Activated T-cell treated with anti-CD3 and anti-CD28 coated beads, Interleukin-2, amount 50 U/mL, for 1 hour (primary cell): ENCODE measurements around the gene BAZ2B.

Experiments
- DNase-seq: peaks from one replicate; pipeline ENCODE4 v3.0.0-alpha.2; 2020

The BAZ2B gene

DNA sequence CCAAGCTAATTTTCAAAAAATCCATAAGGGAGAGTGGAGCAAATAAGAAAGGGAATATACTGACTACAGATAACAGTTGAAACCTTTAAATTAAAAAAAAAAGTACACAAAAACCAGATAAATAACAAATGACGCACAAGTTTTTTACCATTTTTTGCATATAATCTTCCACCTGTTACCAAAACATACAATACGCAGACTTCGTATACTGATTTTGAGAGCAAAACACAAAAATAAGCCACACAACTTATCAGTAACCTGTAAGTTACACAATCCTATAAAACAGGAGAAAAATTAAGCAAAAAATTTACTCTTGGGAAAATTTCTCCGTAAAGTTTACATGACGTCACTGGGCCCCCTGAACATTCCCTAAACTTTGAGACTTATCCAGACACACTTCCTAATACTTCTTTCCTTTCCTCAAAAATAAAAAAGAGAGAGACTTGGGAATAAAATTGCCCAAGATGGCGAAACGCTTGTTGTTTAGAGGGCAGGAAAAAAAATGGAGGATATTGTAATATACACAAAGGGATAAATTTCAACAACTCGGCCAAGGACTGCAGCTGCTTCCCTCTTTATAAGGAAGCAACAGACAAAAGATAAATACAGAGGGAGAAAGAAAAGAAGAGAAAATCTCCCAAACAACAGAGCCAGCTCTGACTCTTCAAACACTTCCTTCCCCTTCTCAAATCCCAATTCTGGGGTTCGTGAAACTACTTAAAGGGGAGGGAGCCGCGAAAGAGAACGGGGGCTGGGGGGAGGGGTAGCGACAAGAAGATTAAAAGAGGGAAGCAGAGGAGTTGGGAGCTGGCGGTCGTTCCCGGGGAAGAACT is 1.6 kb downstream of the BAZ2B start:
- DNase-seq, result no peak

DNA sequence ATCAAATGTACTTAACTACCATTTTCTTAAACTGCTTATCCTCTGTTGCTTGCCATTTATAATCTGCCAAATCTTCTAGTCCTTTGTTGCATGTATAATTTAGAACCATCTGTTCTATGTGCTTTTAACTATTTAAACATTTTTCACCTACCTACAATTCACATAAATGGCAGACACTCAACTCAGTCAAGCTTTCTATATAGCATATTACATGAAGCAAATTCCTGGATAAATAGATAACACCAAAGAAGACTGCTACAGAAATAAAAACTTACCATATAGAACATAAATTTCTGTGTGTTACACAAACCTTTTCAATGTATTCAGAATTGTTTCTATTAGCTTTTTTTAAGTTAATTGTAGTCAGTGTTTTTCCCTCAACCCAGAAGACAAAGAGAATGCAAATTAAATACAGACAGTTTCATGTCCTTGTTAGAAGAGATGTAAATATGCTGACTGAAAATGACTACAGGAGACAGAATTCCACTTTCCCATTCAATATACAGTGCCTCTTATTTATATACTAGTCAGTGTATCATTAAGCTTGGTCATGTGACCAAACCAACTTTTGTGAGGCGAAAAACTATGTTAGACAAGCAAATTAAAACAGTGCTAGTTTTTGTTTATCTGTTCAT is 2.6 kb downstream of the BAZ2B start:
- DNase-seq, result no peak

GRCh38 chr2:159613091-159613490 is 3.3 kb downstream of the BAZ2B start:
- no peak for DNase-seq

DNA sequence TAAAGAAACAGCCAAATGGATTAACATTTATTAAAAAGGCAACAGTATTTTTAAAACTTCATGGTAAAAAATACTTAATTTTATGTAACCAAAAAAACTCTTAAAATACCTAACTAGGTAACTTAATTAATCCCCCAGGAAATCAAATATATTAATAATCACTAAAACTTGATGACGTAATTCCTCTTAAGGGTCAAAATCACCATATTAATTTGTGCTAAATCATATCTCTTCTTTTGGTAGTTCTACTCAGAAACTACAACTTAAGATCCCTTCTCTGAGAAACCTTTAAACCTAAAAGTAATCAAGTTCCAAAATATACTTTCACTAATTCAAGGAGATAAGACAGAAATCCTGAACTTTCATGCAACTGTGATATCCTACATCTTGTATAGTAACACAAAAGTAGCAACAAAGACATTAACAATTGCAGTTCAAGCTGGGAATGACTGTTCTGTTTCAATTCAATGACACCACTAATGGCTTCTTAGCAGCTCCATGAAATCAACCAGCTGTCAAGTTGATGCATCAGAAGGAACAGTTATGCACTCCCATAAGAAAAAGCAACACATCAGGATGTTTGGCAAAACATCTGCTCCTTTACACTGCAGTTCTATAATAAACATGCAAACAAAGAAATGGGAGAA is 4.0 kb downstream of the BAZ2B start:
- DNase-seq, result no peak

- no peak for DNase-seq
Observed at GRCh38 chr2:159609811-159610549, 6.4 kb downstream of the BAZ2B start.

- no peak for DNase-seq
Observed at GRCh38 chr2:159608723-159609308, 7.5 kb downstream of the BAZ2B start.

DNA sequence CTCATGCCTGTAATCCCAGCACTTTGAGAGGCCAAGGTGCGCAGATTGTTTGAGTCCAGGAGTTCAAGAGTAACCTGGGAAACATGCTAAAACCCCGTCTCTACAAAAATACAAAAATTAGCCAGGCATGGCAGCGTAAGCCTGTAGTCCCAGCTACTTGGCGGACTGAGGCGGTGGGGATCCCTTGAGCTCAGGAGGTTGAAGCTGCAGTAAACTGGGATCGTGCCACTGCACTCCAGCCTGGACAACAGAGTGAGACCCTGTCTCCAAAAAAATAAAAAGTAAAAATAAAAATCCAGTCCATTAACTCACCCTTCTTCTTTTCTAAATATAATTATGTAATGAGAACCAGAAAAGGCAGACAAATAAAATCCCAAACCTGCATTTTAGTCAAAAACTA is 8.2 kb downstream of the BAZ2B start:
- no peak for DNase-seq

GRCh38 chr2:159606287-159606686 is 10.1 kb downstream of the BAZ2B start:
- DNase-seq, result no peak

- DNase-seq, result no peak
Observed at GRCh38 chr2:159605441-159606178, 10.7 kb downstream of the BAZ2B start.

DNA sequence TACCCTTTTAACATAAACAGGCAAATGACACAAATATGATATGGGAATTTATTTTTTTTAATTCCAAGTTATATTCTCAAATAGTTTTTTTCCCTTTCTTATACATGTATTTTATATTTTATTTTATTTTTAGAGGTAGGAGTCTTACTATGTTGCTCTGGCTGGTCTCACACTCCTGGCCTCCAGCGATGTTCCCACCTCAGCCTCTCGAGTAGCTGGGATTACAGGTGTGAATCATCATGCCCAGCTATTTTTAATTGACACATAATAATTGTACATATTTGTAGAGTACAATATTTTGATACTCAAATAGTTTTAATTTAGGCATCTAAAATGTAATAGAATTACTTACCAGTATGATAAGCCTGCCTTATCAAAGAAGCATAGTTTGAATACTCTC is 12.2 kb downstream of the BAZ2B start:
- no peak for DNase-seq

- no peak for DNase-seq
Observed at GRCh38 chr2:159600752-159601151, 15.6 kb downstream of the BAZ2B start.

GRCh38 chr2:159595410-159596046 is 20.8 kb downstream of the BAZ2B start:
- DNase-seq, result no peak

DNA sequence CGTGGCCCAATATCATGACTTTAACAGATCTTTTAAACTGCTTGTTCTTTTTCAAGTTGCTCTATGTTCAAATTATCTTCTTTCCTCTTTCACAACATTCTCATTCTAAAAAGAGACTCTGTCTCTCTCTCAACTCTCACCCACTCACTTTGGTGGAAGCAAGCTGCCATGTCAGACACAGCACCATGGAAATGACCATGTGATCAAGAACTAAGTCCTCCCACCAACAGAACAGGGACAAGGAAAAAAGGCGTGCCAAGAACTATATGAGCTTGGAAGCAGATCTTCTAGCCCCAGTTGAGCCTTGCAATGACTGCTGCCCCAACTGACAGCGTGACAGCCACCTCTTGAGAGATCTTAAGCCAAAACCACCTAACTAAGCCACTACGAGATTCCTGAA is 23.9 kb downstream of the BAZ2B start:
- no peak for DNase-seq

GRCh38 chr2:159591221-159591620 is 25.1 kb downstream of the BAZ2B start:
- DNase-seq, result no peak

GRCh38 chr2:159589286-159589685 is 27.1 kb downstream of the BAZ2B start:
- no peak for DNase-seq

DNA sequence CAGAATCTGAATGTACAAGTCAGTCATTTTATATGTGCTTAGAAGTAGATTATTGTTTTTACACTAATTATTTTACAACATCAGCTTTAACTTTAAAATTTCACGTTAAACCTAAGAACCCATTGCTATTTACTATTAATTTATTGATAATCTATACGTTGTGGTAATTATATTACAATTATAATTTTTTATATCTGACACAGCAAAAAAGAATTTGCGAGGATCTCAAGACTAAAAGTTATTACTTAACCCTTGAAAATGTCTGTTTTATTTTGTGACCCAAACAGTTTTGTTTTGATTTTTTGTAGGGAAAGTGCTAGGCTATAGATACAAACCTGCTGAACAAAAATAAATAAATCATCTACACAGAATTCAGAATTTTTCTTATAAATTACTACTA is 30.3 kb downstream of the BAZ2B start:
- DNase-seq, result no peak

DNA sequence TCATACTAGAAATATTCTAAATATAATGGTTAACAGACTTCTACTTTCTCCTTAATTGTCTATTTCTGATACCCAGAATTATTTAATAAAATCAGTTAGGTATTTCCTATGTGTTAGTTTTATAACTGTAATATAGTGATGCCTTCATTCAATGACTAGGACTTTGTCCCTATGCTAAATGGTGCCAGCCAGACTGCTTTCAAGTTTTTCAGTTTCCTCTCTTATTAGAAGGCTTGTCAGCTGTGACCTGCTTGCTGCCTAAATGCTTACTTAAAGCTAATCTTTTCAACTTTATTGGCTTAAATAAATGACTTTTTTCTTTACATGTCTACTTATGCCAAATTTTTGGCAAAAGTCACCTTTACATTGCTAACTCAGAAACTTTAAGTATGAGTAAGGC is 30.7 kb downstream of the BAZ2B start:
- DNase-seq, result no peak

DNA sequence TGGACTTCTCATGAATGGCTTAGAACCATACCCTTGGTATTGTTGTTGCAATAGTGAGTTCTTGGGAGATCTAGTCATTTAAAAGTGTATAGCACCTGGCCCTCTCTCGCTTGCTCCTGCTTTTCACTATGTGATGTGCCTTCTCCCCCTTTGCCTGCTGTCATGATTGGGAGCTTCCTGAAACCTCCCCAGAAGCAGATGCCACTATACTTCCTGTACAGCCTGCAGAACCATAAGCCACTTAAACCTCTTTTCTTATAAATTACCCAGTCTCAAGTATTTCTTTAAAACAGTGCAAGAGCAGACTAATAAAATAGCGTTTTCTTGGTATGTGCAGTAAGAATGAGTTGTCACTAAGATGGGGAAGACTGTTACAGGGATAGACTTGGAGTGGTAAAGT is 31.6 kb downstream of the BAZ2B start:
- DNase-seq, result no peak

DNA sequence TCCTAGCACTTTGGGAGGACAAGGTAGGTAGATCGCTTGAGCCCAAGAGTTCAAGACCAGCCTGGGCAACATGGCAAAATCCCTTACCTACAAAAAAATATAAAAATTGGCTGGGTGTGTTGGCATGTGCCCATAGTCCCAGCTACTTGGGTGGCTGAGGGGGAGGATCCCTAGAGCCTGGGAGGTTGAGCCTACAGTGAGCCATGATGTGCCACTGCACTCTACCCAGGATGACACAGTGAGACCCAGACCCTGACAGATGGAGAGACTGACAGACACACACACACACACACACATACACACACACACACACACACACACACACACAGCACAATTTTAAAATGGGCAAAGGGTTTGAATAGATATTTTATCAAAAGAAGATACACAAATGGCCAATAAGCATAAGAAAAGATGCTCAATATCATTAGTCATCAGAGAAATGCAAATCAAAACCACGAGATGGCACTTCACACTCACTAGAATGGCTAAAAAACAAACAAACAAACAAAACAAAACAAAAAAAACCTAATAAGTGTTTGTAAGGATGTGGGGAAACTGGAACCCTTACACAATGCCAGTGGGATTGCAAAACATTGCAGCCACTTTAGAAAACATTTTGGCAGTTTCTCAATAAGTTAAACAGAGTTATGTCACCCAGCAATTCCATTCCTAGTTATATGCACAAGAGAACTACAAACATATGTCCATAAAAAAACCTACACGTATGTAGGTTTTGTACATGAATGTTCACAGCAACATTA is 42.3 kb downstream of the BAZ2B start:
- DNase-seq, result no peak

DNA sequence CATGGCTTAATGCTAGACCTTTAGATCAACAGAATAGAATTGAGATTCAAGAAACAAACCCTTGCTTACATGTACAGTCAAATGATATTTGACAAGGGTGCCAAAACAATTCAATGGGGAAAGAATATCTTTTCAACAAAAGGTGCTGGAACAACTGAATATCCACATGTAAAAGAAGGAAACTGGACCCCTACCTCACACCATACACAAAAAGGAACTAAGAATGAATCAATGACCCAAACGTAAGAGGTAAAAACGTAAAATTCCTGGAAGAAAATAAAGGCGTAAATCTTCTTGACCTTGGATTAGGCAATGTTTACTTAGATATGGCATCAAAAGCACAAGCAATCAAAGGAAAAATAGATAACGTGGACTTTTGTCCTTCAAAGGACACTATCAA is 43.1 kb downstream of the BAZ2B start:
- no peak for DNase-seq

DNA sequence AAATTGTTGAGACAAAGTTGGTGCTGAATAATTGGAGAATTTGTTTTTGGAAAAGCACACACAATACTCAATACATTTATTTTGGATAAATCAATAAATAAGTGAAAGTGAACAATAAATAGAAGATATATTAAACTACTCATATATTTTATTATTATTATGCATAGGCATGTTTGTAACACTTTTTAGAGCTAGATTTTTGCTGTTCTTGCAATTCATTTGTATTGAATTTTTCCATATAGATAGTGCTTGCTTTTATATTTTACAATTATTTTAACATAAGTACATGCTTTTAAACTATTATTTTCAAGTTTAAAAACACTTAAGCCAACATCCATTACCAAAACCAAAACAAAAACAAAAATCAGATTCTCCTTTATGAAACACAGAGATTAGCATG is 43.9 kb downstream of the BAZ2B start:
- DNase-seq, result no peak
